Measurements from ENCODE around the gene ATXN1.

DNA sequence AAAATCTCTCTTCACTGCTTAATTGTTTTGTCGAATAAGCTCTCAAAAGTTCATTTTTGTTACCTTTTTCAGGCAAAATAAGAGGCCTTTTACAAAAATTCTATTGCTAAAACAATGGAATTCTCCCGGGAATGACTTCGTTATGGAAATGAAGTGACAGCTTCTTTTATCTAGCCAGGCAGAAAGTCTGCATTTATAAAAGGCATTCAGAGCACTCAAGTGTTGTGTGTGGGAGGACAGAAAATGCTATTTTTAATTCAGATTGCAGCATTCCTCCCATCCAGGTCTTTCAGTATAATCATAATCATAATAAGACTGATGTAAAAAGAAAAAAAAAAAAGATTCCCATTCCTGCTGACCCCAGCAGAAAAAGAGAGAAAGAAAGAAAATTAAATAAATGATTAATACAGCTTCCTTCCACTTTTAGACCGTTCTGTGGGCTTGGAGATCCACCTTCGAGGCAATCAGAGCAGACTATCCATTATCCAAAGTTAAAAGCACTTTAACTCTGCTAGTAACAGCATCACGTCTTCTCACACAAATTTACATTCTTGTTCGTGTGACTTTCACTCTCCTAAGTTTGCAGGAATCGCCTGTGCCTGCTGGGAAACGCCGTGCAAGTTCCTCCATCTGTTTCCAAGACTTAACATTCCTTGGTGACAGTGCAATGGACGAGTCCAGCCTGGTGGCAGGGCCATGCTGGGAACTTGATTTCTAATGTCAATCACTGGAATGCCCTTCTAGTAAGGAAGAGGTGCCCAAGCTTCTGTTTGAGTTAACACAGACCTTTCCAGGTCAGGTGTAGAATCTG is 264.1 kb downstream of the ATXN1 start:
- TF ChIP-seq, protein P1, sequence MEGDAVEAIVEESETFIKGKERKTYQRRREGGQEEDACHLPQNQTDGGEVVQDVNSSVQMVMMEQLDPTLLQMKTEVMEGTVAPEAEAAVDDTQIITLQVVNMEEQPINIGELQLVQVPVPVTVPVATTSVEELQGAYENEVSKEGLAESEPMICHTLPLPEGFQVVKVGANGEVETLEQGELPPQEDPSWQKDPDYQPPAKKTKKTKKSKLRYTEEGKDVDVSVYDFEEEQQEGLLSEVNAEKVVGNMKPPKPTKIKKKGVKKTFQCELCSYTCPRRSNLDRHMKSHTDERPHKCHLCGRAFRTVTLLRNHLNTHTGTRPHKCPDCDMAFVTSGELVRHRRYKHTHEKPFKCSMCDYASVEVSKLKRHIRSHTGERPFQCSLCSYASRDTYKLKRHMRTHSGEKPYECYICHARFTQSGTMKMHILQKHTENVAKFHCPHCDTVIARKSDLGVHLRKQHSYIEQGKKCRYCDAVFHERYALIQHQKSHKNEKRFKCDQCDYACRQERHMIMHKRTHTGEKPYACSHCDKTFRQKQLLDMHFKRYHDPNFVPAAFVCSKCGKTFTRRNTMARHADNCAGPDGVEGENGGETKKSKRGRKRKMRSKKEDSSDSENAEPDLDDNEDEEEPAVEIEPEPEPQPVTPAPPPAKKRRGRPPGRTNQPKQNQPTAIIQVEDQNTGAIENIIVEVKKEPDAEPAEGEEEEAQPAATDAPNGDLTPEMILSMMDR (optimal IDR thresholded peaks at IDR 0.05 in 1 of 3, IDR thresholded peaks at IDR 0.05 in 1 of 3, conservative IDR thresholded peaks at IDR 0.05 in 1 of 3; ENCODE audit: extremely low read depth in 1 of 3, insufficient read depth in 2 of 3, low read length in 3 of 3): no peak
- no peak for TF ChIP-seq EZH2 (IDR thresholded peaks at IDR 0.05; ENCODE audit: low read length)

All from keratinocyte (primary cell).